RWPE1 (cell line): ENCODE measurements around the gene GCK.

Source experiments
- CTCF ChIA-PET: fragments of 350-600 bp; sonication (Branson Sonifier 250); formaldehyde crosslinking; extraction: SDS; loops from one replicate; lab custom pipeline; 2021; lab: Yijun Ruan, JAX
- POLR2A ChIA-PET: fragments of 400-600 bp; formaldehyde crosslinking; extraction: SDS; loops from one replicate; lab custom pipeline; 2020; ENCODE audit warnings: antibody characterized with exemption; ENCODE audit not compliant: low non-redundant PET; lab: Yijun Ruan, JAX
- DNase-seq: peaks from one replicate; pipeline ENCODE4 v3.0.0; 2012; ENCODE audit warnings: low spot score
- H3K27ac ChIP-seq: fragments of 450-650 bp; 2 replicates; pipeline ENCODE4 v1.5.1; 2017
- CTCF ChIP-seq: fragments of 450-650 bp; conservative IDR thresholded peaks from 2 replicates; pipeline ENCODE4 v1.5.1; 2017; ENCODE audit warnings: low read depth, mild to moderate bottlenecking

The GCK gene

DNA sequence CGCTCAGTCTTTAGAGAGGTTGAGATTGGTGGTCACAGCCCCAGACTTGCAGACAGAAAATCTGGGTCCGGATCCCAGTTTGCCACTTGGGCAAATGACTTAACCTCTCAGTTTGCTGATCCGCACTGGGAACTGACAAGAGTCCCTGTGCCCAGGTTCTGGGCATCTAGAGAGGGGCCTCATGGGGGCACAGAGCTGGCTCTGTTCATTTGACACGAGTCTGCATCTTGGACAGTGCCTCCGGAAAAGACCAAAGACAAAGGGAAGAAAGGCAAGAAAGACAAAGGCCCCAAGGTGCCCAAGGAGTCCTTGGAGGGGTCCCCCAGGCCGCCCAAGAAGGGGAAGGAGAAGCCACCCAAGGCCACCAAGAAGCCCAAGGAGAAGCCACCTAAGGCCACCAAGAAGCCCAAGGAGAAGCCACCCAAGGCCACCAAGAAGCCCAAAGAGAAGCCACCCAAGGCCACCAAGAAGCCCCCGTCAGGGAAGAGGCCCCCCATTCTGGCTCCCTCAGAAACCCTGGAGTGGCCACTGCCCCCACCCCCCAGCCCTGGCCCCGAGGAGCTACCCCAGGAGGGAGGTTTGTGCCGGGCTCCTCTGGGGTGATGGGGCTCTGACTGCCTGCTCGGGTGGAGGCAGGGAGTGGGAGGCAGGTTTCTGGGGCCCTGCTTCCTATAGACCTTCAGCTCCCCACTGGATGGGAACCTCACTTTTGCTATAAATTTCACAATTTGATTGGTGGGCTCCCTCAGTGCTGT is 82.8 kb downstream of the GCK start:
- CTCF ChIA-PET: no interaction called here
- H3K27ac ChIP-seq: no peak overlapping the region; the same call in 1 of the 2 replicates
- no peak for TF ChIP-seq CTCF
- no peak for DNase-seq
- POLR2A ChIA-PET: interaction anchor here (0.6 kb wide), 1 partner anchor 13 kb away, joined by 7 read pairs; no protein-coding TSS in a partner anchor

DNA sequence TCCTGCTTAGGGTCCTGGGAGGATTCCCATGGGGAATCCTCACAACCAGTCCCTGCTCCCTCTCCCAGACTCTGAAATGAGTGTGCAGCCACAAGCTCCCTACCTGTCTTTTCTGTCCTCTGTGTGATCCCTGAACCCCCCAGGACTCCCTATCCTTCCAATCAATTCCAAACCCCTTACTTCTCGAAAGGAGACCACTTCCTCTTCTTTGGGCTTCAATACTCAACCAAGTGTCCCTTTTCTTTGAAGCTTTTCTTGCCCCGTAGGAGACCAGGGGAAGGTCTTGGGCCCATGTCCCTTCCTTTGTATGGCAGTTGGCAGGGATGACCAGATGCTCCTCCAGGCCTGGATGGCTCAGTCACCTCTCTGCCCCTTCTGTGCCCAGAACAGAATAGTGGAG is 83.4 kb downstream of the GCK start:
- no peak for TF ChIP-seq CTCF
- peak overlapping the region; percentile 45 for H3K27ac ChIP-seq
- no peak for DNase-seq
- POLR2A ChIA-PET: no interaction called here
- CTCF ChIA-PET: no interaction called here

DNA sequence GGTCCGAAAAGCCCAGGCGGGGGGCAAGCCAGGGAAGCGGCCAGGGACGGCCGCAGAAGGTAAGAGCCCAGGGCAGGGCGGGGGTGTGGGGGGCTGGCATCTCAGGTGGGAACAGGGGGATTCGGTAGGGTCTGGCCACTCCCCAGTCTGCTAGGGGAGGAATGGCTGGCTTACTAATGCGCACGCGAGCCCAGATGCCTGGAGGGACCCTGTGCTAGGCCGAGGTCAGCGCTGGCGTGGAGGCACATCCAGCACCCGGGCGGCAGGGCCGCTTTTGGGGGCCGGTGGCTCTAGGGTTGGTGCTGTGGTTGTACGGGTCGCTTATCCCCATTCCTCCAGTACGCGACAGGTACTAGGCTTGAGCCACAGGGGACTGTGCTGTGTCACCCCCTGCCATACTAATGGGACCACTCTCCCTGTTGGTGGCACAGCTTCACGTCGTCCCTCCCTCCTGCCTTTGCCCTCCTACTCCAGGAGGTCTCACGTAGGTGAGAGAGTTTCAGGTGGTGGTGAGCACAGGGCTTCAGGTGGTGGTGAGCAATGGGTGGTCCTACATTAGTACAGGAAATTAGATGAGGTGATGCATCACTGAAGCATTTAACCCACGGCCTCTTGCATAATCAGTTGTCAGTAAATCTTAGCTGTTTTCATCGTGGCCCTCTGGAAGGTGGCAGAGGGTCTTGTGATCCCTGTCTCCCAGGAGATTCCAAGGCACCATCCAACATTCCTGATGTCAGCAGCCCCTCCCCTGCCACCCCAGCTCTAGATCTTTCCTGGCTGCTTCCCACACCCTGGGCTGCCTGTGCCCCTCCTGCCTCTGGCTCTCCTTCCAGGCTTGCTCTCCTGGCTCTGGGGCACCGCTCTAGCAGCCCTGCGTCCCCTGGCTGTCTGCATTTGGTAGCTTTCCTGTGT is 84.1 kb downstream of the GCK start:
- ChIA-PET CTCF (no interaction called here), POLR2A (no interaction called here)
- peak overlapping the region; percentile 45 for H3K27ac ChIP-seq
- no peak for TF ChIP-seq CTCF
- no peak for DNase-seq

DNA sequence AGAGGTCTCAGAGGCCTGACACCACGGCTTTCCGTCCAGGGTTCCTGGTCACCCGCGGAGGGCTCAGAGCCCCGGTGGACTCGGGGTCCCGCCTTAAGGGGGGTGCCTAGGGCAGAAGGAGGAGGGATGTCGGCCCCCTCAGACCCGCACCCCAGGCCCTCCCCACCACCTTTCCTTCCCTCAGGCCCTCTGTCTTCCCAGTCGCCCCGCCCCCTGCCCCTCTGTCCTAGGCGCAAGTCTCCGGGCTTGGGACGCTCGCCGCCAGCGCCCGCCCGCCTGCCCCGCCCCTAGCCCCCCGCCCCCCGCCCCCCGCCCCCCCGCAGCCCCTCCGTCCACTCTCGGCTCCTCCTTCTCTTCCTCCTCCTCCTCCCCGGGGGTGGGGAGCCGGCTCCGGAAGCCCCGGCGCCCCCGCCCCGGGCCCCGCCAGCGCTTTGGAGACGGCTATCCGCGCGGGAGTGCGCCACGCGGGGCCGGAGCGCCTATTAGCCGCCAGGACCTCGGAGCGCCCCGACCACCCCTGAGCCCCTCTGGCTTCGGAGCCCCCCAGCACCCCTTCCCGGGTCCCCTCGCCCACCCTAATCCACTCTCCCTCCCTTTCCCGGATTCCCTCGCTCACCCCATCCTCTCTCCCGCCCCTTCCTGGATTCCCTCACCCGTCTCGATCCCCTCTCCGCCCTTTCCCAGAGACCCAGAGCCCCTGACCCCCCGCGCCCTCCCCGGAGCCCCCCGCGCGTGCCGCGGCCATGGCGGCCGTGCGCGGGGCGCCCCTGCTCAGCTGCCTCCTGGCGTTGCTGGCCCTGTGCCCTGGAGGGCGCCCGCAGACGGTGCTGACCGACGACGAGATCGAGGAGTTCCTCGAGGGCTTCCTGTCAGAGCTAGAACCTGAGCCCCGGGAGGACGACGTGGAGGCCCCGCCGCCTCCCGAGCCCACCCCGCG is 85.0 kb downstream of the GCK start, which contains the start of gene AEBP1:
TSS of gene AEBP1 (plus strand) at position 423 of the 937 bp plus-strand sequence. CDS start at position 744, 321 bp downstream.
- no peak for TF ChIP-seq CTCF
- H3K27ac ChIP-seq: peak within 1 kb of the TSS; percentile 59
- DNase-seq: no peak
- POLR2A ChIA-PET: no interaction called here
- CTCF ChIA-PET: no interaction called here

- TF ChIP-seq CTCF: no peak
- no peak overlapping the region for H3K27ac ChIP-seq
- no peak for DNase-seq
- CTCF ChIA-PET: interaction anchor here (0.7 kb wide), 1 partner anchor 22 kb away, joined by 4 read pairs; no protein-coding TSS in a partner anchor
- POLR2A ChIA-PET: no interaction called here
These were observed 85.7 kb downstream of the GCK start for GRCh38 chr7:44103566-44103922.
